GM12878 (cell line): ENCODE data around the gene UBE2M. TPM values are rescaled to one million over a fixed set of nuclear protein-coding genes. Genes with fewer than 3 reads are reported as not detected.
A peak's percentile ranks its signal among the peaks of the same experiment; 100 is the strongest.

Experiments used
- ASH2L ChIP-seq: fragments of 300-600, 200-600 bp; sonication (generic); IDR thresholded peaks from 2 replicates; pipeline ENCODE4 v1.6.1; 2017; ENCODE audit warnings: low read depth, mild to moderate bottlenecking, borderline replicate concordance
- BACH1 ChIP-seq: fragments of 450-650 bp; IDR thresholded peaks from 2 replicates; pipeline ENCODE4 v1.6.1; 2017; ENCODE audit warnings: mild to moderate bottlenecking, borderline replicate concordance
- BMI1 ChIP-seq: fragments of 450-650 bp; IDR thresholded peaks from 2 replicates; pipeline ENCODE4 v1.6.1; 2016; ENCODE audit warnings: mild to moderate bottlenecking, moderate library complexity, borderline replicate concordance
- CBFB ChIP-seq: IDR thresholded peaks from 2 replicates; pipeline ENCODE4 v1.6.1; 2016; ENCODE audit warnings: antibody characterized with exemption, low read depth
- DPF2 ChIP-seq: fragments of 450-650 bp; IDR thresholded peaks from 2 replicates; pipeline ENCODE4 v1.6.1; 2017; ENCODE audit warnings: mild to moderate bottlenecking
- EED ChIP-seq: sonication (generic); IDR thresholded peaks from 2 replicates; pipeline ENCODE4 v1.6.1; 2016; ENCODE audit warnings: antibody characterized with exemption, low read depth
- FOS ChIP-seq: IDR thresholded peaks from 3 replicates; pipeline ENCODE4 v1.6.1; 2011; ENCODE audit warnings: borderline replicate concordance; ENCODE audit not compliant: insufficient read length; ENCODE audit errors: extremely low read depth
- FOXK2 ChIP-seq: fragments of 450-650 bp; IDR thresholded peaks from 2 replicates; pipeline ENCODE4 v1.6.1; 2017; ENCODE audit warnings: mild to moderate bottlenecking, moderate library complexity
- MLLT1 ChIP-seq: fragments of 450-650 bp; IDR thresholded peaks from 2 replicates; pipeline ENCODE4 v1.6.1; 2016; ENCODE audit warnings: mild to moderate bottlenecking
- MTA3 ChIP-seq: IDR thresholded peaks from 2 replicates; pipeline ENCODE4 v1.6.1; 2012; ENCODE audit warnings: low read length, inconsistent platforms, borderline replicate concordance
- MYB ChIP-seq: fragments of 150-350 bp; IDR thresholded peaks from 2 replicates; pipeline ENCODE4 v1.6.1; 2014; ENCODE audit warnings: mild to moderate bottlenecking, low read depth, low read length, borderline replicate concordance
- NR2F1 ChIP-seq: fragments of 450-650 bp; conservative IDR thresholded peaks from 2 replicates; pipeline ENCODE4 v1.6.1; 2017; ENCODE audit warnings: mild to moderate bottlenecking
- PAX5 ChIP-seq: IDR thresholded peaks from 2 replicates; pipeline ENCODE4 v1.6.1; 2011; ENCODE audit warnings: low read depth, low read length, borderline replicate concordance
- SIX5 ChIP-seq: IDR thresholded peaks from 2 replicates; pipeline ENCODE4 v1.6.1; 2011; ENCODE audit warnings: mild to moderate bottlenecking, low read depth, low read length, moderate library complexity; ENCODE audit not compliant: severe bottlenecking
- SMC3 ChIP-seq: IDR thresholded peaks from 2 replicates; pipeline ENCODE4 v1.6.1; 2011; ENCODE audit warnings: low read length, improper control_type of control experiment, borderline replicate concordance
- STAT3 ChIP-seq: IDR thresholded peaks from 2 replicates; pipeline ENCODE4 v1.6.1; 2011; ENCODE audit warnings: low read depth, low read length, improper control_type of control experiment
- TBL1XR1 ChIP-seq: IDR thresholded peaks from 2 replicates; pipeline ENCODE4 v1.6.1; 2012; ENCODE audit warnings: low read depth, low read length, improper control_type of control experiment
- TCF7 ChIP-seq: IDR thresholded peaks from 2 replicates; pipeline ENCODE4 v1.6.1; 2014; ENCODE audit warnings: antibody characterized with exemption, borderline replicate concordance
- ZBTB33 ChIP-seq: fragments of 450-650 bp; IDR thresholded peaks from 2 replicates; pipeline ENCODE4 v1.6.1; 2017; ENCODE audit warnings: mild to moderate bottlenecking
- ZBTB4 ChIP-seq: fragments of 450-650 bp; formaldehyde crosslinking; IDR thresholded peaks from 2 replicates; pipeline ENCODE4 v1.4.0; 2022; ENCODE audit warnings: mild to moderate bottlenecking, moderate library complexity
- polyA plus RNA-seq, 11 experiments: library from polyadenylated mRNA; depleted of rRNA in 4 of 11; unstranded in 6 of 11; stranded (reverse) in 5 of 11; fragments of >200 nt; fragmentation: Nextera tagmentation in 4 of 11; fragmentation: Illumina TruSeq in 1 of 11; extraction: Ambion mirVana in 4 of 11; extraction: Trizol in 1 of 11; gene quantifications; 1 replicate in 1 of 11; 2 replicates in 10 of 11; pipeline versions ENCODE4 v1.2.1 to v1.2.3, GENCODE V29; 2011 to 2016; ENCODE audit warnings: inconsistent platforms in 2 of 11, missing spikeins in 2 of 11, low read depth in 1 of 11
- total RNA-seq, 4 experiments: library from RNA; depleted of rRNA in 3 of 4; stranded (reverse); fragments of >200 nt in 3 of 4; fragmentation: Illumina TruSeq in 1 of 4; extraction: Trizol in 1 of 4; gene quantifications; 2 replicates each; pipeline versions ENCODE4 v1.2.1 to v1.2.3, GENCODE V29; 2013 to 2021
- TF ChIP-seq, protein P1 (sequence below): IDR thresholded peaks from 2 replicates; pipeline ENCODE4 v1.6.1; 2011; ENCODE audit warnings: low read depth, mild to moderate bottlenecking, low read length, moderate library complexity, borderline replicate concordance; ENCODE audit errors: extremely low read depth
- TF ChIP-seq, protein P2 (sequence below): IDR thresholded peaks from 2 replicates; pipeline ENCODE4 v1.6.1; 2011; ENCODE audit warnings: borderline replicate concordance, low read depth, mild to moderate bottlenecking, moderate library complexity, mixed read lengths, low read length; ENCODE audit not compliant: insufficient read depth; ENCODE audit errors: extremely low read length

UBE2M gene
- total and polyA plus RNA-seq, 10 of the 15 experiments (the other 5 are each of a cell fraction or from before 2014, with no cell fraction given): 1.4 to 105 (median 73.9) TPM

GRCh38 chr19:58581227-58582141 is 23.1 kb upstream of the UBE2M start (continued):
- no peak for TF ChIP-seq ASH2L
- TF ChIP-seq TCF7: no peak
- no peak for TF ChIP-seq DPF2
- TF ChIP-seq PAX5: no peak
- no peak for TF ChIP-seq SIX5
- no peak for TF ChIP-seq BMI1
- TF ChIP-seq MTA3: no peak
- TF ChIP-seq FOS: no peak
- TF ChIP-seq FOXK2: no peak
- TF ChIP-seq STAT3: no peak
- TF ChIP-seq CBFB: no peak
- TF ChIP-seq MYB: no peak
- TF ChIP-seq TBL1XR1: no peak
- TF ChIP-seq, protein P1, sequence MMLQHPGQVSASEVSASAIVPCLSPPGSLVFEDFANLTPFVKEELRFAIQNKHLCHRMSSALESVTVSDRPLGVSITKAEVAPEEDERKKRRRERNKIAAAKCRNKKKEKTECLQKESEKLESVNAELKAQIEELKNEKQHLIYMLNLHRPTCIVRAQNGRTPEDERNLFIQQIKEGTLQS: no peak
- TF ChIP-seq EED: no peak
- peak; percentile 46; the same call in 1 of the 2 replicates for TF ChIP-seq MLLT1
- TF ChIP-seq NR2F1: no peak
- TF ChIP-seq, protein P2, sequence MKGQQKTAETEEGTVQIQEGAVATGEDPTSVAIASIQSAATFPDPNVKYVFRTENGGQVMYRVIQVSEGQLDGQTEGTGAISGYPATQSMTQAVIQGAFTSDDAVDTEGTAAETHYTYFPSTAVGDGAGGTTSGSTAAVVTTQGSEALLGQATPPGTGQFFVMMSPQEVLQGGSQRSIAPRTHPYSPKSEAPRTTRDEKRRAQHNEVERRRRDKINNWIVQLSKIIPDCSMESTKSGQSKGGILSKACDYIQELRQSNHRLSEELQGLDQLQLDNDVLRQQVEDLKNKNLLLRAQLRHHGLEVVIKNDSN: no peak
- TF ChIP-seq SMC3: peak; percentile 75
- no peak for TF ChIP-seq ZBTB4
- TF ChIP-seq BACH1: peak; percentile 24; the same call in 1 of the 2 replicates
- TF ChIP-seq ZBTB33: peak; percentile 94
